NCI-H1436 treated with DMSO at 0.1 percent for 48 hours (cell line): ENCODE measurements around the gene TALDO1.
A peak's percentile ranks its signal among the peaks of the same experiment; 100 is the strongest.

Source experiments
- DNase-seq: peaks from one replicate; lab custom pipeline; 2025; lab: John Stamatoyannopoulos, UW

TALDO1 gene

DNA sequence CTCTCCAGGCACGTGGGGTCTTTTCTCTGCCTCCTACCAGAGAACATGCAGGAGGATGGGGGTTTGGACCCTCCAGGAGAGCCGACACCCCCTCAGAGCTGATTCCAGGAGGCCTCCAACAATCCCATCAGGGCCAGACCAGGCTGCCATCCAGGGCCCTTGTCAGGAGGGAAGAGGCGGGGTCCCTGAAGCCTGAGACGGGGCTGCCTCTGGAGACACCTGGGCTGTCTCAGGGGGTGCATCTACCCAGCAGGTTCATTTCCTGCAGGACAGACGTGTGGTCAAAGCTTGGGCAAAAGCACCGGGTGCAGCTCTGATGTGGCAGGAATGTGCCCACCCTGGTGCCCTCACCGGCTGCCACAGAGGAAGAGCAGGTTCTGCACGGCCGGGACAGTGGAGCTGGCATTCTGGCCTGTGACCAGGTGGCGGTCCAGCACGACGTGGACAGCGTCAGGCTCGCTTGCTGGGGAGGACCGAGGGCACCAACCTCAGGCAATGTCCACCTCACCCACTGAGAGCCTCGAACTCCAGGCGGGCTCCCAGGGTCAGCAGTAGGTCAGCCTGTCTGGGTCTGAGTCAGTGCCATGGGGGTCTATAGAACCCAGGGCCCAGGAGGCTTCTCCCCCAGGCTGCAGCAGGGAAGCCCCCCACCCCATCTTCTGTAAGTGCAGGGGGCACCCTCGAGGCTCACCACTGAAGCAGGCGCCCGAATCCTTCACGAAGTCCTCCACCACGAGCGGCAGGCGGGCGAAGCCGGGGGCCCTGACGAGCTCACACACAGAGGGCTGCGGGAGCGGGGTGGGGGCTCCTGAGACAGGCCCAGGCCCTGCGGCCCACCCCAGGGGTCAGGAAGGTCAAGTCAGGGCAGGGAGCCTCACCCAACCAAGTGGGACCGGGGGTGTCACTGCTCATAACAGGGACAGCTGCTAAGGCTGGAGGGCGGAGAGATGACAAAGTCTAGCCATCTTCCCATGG, 23.7 kb downstream of the TALDO1 start:
- no peak for DNase-seq

DNA sequence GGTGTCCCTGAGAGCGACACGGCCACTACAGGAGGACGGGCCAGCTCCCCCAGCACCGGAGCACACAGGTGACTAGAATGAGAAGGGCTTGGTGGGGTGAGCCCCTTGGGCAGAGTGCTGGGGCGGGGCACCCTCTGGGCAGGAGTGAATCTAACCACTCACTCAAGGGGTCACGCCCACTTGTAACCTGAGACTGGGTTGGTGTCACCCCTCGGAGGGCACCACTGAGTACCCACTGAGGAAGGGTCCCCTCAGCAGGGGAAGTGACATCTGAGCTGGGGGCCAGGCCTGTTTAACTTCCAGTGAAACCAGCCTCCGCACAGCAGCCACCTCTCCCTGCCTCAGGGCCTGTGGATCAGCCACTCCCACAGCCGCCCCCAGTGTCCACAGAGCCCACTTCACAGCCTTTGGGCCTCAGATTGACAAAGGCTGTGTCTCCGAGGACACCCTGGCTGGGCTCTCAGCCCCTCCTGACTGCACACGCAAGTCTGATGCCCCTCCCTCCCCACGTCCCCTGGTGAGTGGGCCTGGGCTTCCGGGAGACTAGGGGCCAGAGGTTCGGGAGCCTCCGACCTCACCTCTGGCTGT, 24.4 kb downstream of the TALDO1 start:
- no peak for DNase-seq

DNA sequence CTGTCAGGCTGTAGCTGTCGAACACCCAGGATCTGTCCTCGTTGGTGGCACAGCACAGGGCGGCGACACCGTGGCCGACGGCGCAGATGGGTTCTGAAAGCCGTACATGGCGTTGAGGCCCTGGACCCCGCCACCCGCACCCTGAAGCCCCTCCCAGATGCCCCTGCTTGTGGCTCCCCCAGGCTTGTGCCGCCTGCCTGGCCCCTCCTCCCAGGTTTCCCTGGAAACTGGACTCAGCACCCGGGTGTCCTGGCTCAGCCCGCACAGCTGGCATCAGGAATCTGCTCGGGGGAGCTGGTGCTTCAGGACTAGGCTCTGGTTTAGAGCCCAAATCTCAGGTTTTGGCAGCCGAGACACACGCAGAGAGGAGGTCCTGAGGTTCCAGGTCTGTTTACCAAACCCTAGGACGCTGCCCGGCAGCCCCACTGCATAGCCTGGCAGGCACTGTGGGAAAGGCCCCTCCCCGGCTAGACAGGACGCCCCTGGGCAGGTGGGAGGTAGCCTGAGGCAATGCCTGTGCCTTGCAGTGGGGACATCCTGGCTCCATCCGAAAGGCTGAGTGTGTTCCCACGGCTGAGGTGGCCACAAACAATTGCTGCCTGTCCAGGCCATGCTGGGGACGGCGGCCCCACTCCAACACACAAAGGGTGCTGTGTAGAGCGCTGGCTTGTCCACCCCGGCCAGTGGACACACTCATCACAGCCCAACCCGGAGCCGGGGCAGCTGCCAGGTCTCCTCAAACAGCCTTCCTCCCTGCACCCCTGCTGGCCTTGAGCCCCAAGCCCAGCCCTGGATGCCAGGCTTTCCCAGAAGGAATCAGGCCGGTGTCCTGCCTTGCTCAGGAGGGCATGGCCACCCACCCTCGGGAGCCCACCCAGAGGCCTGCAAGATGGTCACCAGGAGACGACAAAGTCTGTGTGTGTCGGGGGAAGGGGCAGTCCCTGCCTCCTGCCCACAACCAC, 25.4 kb downstream of the TALDO1 start:
- DNase-seq: no peak

DNA sequence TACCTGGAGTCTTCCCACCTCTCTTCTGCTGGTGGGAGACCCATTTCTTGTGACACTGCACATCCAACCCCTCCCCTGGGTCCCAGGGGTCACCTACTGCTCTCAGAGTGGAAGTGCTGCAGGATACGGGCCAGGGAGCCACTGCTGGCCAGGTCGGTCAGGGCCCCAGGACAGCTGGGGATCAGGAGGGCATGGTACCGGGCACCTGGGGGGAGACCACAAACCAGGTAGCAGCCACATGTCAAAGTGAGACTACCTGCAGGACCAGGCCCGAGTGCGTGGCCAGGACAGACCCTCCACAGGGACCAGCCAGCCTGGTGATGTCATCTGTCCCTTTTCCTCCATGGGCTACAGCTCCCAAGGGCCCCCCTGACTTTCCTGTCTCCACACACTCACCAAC, 26.2 kb downstream of the TALDO1 start:
- DNase-seq: no peak

DNA sequence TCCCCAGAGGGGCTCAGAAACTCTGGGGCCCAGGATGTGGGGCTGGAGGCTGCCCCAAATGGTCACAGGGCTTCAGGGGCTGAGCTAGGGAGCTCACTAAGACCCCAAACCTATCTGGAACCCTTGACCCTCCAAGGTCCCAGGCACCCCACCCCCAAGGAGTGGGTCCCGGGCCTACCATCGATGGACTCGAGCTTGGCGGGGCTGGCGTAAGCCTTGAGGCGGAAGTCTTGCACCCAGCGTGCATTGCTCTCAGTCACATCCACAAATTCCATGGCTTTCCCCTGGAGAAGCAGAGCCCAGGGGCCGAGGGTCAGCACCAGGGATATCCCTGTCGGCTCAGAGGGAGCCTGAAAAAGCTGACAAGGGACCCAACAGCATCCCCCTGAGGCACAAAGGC, 26.6 kb downstream of the TALDO1 start:
- DNase-seq: no peak

DNA sequence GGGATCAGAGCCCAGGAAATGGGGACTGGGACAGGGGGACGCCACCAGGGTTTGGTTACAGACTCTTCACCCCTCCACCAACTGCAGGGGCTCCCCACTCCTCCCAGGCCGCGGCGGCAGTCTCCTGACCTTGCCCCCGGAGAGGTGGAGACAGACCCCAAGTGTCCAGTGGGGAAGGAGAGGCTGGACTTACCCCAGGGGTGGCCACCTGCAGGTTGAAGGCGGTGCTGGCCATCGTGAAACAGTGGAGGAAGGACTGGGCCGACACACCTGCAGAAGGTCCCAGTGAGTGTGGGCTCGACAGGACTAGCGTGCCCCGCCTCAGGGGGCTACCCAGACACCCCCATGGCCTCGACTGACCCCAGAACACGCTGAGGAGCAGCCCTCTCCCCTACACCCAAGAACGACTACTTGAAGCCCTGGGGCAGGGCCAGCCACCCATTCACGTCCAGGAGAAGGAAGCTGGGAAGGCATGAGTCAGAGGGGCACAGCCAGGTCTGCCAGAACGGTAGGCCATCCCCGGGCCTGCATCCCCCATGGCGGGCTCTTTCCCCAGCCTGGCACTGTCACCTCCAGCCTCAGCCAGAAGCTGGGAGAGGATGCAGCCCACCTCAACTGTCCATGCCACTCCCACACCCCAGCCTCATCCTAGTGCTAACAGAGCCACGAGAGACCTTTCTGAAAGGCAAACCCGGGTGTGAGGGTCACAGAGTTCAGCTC, 27.8 kb downstream of the TALDO1 start:
- DNase-seq: no peak

DNA sequence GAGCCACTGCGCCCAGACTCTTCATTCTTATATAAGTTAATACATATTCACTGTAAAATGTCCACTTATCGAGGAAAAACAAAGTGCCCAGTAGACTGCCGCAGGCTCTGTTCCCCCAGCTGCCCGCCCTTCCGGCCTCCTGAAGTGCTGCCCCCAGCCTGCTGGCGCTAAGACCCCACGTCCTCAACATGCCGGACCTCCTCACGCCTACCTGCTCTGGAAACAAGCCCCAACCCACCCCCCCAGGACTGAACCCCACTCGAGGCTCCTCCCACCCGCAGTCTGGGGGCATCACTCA, 28.9 kb downstream of the TALDO1 start:
- DNase-seq: no peak

DNA sequence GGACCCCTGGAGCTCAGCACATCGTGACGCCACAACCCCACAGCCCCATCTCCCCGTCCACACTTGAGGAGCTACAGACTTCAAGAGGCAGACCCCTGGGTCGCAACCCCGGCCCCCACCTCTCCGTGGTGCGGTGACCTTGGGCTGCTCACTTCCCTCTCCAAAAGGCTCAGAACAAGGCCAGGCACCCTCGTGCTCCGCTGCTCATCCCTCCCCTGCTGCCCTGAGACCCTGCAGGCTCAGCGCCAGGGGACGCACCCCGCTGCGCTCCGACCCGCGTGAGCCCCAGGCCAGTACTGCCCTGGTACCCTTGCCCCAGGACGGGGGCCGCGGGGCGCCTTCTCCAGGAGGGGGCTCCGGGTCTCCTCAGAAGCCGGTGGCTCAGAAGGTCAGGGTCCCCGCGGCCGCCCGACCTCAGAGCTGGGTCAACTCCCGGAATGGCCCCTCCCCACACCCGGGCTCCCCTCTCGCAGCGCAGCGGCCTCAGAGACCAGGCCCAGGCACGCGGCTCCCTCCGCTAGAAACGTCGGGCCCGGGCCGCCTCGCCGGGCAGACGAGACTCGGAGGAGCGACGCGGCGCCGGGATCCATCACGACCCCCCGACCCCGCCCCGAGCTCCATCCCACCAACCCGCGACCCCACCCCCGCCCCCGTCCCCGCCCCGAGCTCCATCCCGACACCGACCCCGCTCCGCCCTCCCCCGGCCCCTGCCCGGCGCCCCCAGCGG, 29.5 kb downstream of the TALDO1 start:
- no peak for DNase-seq

DNA sequence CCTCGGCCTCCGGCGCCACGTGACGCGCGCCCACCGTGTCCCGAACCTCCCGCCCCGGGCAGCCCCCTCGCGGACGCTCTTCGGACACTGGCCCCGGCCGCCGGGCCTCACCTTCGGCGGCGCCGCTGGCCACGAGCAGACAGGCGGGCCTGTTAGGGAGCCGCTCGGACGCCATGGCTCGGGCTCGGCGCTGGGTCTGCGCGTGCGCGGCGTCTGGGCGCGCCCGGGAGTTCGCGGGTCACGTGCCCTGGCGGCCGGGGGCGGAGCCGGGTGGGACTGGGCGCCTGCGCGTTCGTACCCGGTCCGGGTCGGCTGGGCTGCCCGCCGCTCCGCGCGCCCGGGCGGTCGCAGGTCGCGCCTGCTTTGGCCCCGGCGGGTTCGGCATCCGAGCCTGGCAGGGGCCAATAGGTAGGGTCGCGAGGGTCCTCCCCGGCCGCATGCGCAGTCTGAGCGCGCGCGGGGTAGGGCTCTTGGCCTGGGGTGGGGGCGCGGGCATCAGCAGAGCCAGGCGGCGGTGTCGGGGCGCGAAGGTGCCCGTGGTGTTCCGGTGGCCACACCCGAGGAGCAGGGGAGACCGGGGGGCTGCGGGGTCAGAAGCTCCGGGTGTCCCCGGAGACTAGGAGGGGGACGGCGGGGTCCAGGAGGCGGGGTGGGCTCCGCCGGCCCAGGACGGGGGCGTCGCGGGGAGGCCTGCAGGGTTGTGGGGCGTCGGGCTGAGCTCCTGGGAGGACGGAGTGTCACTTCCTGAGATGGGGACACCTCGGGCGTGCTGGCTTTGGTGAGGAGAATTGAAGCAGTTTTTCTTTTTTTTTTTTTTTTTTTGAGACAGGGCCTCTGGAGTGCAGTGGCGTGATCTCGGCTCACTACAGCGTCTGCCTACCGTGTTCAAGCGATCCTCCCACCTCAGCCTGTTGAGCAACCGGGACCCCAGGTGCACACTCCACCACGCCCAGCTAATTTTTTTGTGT, 30.3 kb downstream of the TALDO1 start, which contains the start of gene GATD1:
TSS of gene GATD1 (minus strand) at position 200 of the 968 bp plus-strand sequence. CDS start at position 175, 25 bp downstream.
- peak; percentile 17 for DNase-seq

DNA sequence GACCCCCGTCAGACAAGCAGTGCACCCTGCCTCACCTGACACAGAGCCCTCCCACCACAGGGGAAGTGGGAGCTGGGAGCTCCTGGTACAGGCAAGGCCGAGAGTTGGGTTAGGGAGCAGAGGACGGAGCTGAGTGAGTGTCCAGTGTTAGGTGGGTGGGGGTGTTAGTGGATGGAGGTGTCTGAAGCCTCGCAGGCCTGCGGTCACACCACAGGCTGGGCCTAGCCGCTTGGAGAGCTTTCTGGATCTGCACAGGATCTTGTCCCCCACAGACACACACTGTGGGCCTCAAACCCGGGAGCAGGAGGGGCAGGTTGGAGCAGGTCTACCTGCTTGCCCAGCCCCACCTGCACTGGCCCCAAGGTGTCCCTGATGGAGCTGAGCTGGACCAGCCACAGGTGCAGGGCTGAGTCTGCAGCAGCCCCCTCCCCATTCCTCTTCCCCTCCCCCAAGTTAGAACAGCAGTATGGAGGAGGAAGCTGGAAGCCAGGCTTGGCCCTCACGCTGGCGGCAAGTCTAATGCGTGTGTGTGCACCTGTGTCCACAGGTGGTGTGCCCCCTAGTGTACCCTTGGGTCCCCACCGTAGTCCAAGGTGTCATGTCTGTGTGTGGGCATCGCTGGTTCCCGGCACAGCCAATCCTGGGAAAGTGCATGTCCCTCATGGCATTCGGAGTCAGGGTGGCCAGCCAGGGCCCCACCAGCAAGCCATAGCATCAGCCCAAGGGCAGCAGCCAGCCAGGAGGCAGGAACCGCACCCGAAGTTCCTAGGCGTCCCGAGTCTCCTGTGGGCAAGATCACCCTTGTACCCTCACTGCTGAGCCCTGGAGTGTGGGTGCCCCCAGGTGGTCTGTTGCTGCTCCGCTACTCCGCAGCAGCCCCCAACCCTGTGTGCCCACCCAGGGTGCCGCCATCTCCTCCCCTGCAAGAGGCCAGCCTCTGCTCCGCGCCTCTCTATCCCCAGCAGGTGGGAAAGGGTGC, 32.0 kb downstream of the TALDO1 start:
- no peak for DNase-seq

DNA sequence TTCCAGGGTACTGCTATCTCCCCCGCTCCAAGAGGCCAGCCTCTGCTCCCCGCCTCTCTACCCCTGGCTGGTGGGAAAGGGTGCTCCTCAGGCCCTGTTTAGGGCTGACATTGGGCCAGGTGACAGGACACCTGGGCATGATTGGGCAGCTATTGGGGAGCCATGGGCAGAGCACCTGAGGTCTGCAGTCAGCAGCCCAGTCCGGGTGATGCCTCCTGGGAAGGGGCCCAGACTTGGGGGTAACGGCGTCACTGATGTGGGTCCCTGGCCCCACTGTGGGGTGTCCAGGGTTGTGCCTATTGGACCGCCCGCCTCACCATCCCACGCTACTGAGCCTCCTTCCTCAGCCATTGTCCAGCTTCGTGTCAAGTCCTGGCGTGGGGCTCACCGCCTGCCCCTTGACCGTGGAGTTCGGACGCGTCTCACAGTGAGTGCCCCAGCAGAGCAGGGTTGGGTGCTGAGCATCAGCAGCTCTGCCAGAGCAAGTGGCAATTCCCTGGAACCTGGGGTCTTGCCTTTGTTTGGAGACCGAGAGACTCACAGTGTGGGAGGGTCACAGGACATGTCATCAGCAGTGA, 32.8 kb downstream of the TALDO1 start:
- no peak for DNase-seq

DNA sequence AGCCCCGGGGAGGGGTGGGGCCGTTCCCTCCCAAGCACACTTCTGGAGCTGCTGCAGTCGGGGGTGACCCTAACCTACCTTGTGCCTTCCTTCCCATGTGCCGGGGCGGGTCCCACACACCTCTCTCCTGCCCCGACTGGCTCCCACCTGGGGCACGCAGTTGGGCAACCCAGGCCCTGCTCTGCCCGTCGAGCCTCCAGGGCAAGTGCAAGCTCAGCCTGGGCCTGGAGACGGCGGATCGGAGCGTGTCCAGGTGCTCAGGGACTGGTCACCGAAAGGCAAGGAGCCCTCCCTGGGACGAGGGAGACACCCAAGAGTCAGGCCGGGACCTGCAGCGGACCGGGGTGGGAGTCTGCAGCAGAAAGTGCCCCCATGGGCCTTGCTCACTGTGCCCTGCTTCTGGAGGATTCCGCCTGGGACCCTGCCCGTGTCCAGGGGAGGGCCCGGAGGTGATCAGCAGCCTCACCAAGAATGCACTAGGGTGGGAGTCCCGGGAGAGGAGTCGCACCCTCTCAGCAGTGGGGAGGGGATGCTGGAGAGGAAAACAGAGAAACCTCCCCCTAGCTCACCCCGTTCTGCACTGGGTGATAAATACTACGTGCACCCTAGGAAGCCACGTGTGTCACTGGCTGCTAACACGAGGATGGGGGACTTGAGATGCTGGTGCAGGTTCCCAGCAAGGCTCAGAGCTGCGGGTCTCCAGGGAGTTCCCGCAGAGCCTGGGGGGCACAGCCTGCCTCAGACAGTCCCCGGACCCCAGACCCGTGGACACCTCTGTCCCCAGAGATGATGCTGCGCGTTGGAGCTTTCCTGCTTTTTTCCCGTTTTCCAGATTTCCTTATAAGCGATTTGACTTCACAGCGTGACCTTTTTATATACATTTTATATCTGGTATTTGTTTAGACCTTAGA, 35.3 kb downstream of the TALDO1 start:
- no peak for DNase-seq

DNA sequence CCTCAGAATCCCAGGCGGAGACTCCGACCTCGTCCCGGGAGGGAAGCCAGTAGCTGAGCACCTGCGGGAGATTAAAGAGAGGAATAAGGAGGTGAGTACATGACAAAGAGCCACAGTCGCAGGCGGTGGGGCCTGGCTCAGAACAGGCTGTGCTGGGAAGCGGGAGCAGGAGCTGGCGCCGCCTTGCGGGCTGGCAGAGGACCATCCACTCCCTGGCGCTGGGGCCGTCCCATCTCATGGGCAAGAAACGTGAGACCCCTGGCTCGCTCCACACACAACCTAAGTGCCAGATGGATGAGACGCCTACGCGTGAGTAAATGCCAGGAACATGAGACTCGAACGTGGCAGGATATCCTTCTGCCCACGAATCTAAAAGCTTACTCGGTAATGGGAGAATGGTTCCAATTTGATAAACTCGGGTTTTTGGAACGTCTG, 36.3 kb downstream of the TALDO1 start:
- no peak for DNase-seq

DNA sequence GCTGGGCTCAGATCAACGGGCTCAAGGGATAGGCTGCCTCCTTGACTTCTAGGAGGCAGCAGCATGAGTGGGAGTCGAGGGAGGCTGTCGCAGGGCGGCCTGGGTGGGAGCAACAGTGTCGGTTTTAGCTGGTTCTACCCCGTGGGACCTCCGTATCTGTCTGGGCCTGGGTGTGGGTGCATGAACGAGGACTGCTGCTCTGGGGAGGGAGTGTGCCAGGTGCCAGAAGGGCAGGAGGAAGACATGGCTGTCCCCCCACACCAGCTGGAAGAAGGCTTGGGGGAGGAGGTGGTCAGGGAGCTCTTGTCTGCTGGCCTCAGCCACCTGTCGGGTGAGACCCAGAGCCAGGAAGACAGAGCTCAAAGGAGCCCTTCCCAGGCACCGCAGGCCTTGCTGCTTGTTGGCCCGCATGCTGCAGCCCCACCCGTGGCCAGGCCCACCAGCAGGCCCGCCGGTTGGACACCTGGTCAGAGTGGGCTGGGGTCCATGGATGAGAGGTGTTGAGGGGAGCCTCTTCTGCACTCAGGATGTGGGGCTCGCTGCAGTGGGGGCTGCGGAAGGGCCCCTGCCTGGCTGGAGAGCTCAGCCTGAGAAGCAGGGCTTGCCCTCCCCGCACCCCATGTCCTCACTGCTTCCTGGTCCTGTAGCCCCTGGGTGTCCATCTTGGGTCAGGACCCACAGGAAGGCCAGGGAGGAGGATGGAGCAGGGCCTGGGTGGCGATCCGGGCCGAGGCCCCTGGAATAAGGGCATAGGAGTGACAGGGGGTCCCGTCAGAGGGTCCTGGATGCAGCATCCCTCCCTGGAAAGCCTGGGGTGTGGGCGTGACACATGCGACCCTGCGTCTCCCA, 39.2 kb downstream of the TALDO1 start:
- DNase-seq: no peak

DNA sequence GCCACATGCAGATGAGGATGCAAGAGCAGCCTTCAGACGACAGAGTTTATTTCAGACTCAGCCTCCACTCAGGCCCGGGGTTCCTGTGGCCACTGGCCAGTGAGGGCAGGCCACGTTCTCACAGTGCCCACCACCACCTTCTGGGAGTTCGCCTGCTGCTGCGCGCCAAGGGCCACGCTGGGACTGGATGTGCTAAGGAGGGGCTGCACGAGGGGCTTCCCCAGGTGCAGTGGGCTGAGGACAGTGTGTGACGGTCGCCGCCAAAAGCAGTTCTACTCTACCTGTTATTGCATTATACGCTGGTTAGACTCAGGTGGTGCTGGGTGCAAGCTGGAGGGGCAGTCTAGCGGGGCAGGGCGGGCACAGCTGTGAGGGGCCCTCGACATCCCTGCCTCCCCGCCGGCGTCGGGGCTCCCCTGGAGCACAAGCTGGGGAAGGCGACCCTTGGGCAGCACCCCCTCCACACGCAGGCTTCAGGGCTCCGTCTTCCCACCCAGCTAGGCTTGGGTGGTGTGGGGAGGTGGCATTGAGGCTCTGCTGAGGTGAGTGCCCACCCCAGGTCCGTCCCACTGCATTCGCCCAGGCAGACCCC, 39.9 kb downstream of the TALDO1 start:
- DNase-seq: no peak
